ENCODE measurements around the gene OGFR.

The OGFR gene

GRCh38 chr20:62790075-62790474, 14.6 kb upstream of the OGFR start:
- DNase-seq: no peak
- no peak for TF ChIP-seq CTCF (IDR thresholded peaks at IDR 0.05; ENCODE audit: low read depth, low read length)
- H3K9me3 ChIP-seq: no peaks in the 10 kb centered on the region
- H3K4me1 ChIP-seq: peaks cover 19% of the 10 kb centered on the region
- no peaks in the 10 kb centered on the region for H3K36me3 ChIP-seq
- no peak overlapping the region for H3K4me3 ChIP-seq (ENCODE audit: low read depth, low read length)
- H3K27me3 ChIP-seq: no peaks in the 10 kb centered on the region

- peak; percentile 91 for DNase-seq
- Histone ChIP-seq H3K4me3 (ENCODE audit: low read depth, low read length) (no peak overlapping the region), H3K27me3 (no peaks in the 10 kb centered on the region), H3K36me3 (no peaks in the 10 kb centered on the region), H3K4me1 (peaks cover 9% of the 10 kb centered on the region), H3K9me3 (no peaks in the 10 kb centered on the region)
- peak; percentile 100 for TF ChIP-seq CTCF (IDR thresholded peaks at IDR 0.05; ENCODE audit: low read depth, low read length)
Observed at GRCh38 chr20:62791301-62792181, 13.1 kb upstream of the OGFR start.

- no peak for DNase-seq
- Histone ChIP-seq H3K9me3 (no peaks in the 10 kb centered on the region), H3K36me3 (no peaks in the 10 kb centered on the region), H3K27me3 (no peaks in the 10 kb centered on the region), H3K4me3 (ENCODE audit: low read depth, low read length) (no peak overlapping the region), H3K4me1 (peaks cover 9% of the 10 kb centered on the region)
- no peak for TF ChIP-seq CTCF (IDR thresholded peaks at IDR 0.05; ENCODE audit: low read depth, low read length)
Observed at GRCh38 chr20:62792182-62792939, 12.3 kb upstream of the OGFR start.

- Histone ChIP-seq H3K27me3 (no peaks in the 10 kb centered on the region), H3K4me3 (ENCODE audit: low read depth, low read length) (no peak overlapping the region), H3K4me1 (peaks cover 7% of the 10 kb centered on the region; the same call in 1 of the 2 replicates), H3K9me3 (no peaks in the 10 kb centered on the region), H3K36me3 (peaks cover 5% of the 10 kb centered on the region)
- TF ChIP-seq CTCF (IDR thresholded peaks at IDR 0.05; ENCODE audit: low read depth, low read length): no peak
- DNase-seq: no peak
Observed at GRCh38 chr20:62792940-62793756, 11.5 kb upstream of the OGFR start.

GRCh38 chr20:62793757-62794006, 11.0 kb upstream of the OGFR start:
- H3K4me3 ChIP-seq (ENCODE audit: low read depth, low read length): peak overlapping the region; percentile 27; the same call in 1 of the 2 replicates
- no peak for TF ChIP-seq CTCF (IDR thresholded peaks at IDR 0.05; ENCODE audit: low read depth, low read length)
- H3K36me3 ChIP-seq: peaks cover 11% of the 10 kb centered on the region
- no peaks in the 10 kb centered on the region for H3K27me3 ChIP-seq
- H3K9me3 ChIP-seq: no peaks in the 10 kb centered on the region
- peaks cover 7% of the 10 kb centered on the region; the same call in 1 of the 2 replicates for H3K4me1 ChIP-seq
- DNase-seq: no peak
